GM19035 (cell line): ENCODE results near the gene ATG10.
"Not testable (repeated sequence)": the region's sequence is repeated elsewhere in the genome, so short reads cannot be mapped to it uniquely, and the experiment has no call there.

ENCODE experiments used
- ATAC-seq: cut with Tn5 transposase; IDR thresholded peaks from one replicate; pipeline ENCODE4 v1.9.1; 2021; ENCODE audit not compliant: unreplicated experiment

The ATG10 gene

GRCh38 chr5:82218374-82219156 is 246.7 kb downstream of the ATG10 start:
- no peak for ATAC-seq

DNA sequence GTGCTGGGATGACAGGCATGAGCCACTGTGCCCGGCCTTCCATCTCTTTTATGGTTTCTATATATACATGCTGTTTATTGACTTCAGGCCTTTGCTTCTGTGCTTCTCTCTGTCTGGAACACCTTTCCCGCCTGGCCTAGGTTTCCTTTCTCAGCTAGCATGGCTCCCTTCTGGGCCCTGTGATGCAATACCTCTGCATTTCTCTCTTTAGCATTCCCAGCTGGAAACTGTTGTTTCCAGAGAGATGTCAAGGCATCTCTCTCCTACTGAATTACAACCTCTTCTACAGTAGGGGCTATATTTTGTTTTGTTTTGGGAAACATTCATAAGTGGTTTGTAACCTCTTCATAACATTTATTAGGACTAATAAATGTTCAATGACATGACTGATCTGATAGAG is 249.2 kb downstream of the ATG10 start:
- no peak for ATAC-seq

DNA sequence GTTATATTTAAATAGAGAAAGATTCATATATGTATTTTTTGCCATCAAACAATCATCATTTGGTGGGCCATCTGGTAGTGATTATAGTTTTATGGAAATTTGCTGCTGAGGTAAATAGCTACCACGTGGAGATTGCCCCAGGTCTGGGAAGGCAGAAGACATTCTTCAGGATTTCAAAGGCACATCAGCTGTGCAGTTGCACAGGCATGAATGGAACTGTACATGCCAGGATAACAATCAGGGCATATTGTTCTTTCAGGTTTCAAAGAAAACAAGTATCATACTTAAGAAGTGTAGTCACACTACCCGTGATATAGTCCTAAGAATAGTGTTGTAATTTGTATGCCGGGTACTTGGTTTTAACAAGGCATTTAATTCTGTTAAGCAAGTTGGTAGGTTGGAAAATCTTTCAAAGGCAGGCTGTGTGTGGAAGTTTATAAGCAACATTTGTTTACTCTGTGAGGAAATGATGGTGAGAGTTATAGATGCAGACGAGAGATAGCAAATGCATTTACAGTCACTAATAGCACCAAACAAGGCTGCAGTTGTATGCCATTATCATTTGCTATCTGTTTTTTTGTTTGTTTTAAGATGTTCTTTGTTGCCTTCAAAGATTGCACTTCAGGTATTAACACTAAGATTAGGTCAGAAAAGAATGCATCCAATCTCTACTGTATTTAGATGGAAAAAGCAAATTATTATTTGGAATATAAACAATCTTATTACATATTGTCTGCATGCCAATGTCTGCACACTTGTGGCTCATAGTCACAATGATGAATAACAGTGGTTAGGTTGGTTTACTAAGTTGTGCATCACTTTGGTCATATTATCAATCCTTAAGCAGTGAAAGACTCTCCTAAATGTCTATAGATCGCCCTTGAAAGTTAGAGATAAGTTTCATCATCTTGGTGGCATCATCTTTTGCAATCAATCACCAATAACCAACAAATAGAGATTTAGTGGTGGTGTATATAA is 251.1 kb downstream of the ATG10 start:
- no peak for ATAC-seq

DNA sequence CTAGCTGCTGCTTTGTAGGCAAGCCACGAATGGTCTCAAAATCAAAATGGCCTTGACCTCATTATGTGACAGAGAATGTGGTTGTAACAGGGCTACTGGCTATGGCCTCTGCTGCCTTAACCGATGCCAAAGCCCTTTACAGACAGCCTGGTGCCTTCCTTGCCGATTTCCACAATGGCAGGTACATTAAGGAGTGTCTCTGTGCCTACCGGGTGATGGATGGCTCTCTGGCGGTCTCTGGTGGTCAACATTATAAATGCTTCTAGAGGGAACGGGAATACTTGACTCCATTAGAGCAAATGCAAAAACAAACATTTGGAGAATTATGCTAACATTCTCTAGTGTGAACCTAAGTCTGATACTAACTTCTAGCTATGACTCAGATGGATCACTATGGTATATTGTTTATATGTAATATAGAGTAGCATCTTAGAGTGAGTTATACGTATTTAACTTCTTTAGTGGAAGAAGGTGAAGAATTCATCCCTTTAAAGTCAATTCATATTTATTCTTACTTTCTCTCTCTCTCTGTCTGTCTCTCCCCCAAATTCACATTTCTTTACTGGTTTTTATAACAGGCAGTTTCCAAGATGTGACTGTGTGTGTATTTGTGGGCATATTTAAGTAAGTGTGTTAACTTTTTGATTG is 253.8 kb downstream of the ATG10 start:
- ATAC-seq: peak; percentile 95

DNA sequence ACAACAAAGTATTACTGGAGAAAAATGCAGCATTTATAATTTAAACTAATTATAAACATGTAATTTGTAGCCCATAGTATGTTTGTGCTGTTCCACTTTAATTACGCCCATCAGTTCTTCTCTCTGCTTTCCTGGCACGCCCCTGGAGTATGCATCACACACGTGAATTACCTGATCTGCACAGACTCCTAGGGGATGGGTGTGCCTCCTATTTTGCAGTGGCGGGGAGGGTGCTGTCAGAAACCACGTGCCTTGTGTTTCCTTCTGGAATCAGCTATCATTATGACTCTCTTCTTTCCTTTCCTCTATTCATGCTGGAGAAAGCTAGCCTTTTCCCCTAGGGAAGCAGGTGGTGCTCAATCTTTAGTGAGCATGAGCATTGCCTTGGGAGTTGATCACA is 263.1 kb downstream of the ATG10 start:
- no peak for ATAC-seq

DNA sequence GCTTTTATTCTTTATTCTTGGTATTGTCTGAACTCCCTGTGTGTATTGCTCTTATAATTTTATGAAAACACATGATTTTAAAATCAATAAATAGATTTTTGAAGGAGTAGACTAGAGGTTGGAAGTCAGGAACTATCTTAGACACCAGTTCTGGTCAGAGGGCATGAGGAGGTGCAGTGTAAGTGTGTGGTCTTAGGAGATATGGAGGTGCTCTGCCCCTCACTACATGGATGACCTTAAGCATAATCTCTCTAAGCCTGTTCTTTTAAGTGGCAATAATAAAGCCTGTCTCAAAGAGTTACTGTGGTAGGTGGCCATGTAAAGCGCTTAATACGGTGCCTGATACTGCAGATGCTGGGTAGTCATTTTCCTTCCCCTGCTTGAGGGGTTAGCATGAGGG is 272.3 kb downstream of the ATG10 start:
- no peak for ATAC-seq

- no peak for ATAC-seq
Measured at GRCh38 chr5:82244854-82245635, 273.2 kb downstream of the ATG10 start.

DNA sequence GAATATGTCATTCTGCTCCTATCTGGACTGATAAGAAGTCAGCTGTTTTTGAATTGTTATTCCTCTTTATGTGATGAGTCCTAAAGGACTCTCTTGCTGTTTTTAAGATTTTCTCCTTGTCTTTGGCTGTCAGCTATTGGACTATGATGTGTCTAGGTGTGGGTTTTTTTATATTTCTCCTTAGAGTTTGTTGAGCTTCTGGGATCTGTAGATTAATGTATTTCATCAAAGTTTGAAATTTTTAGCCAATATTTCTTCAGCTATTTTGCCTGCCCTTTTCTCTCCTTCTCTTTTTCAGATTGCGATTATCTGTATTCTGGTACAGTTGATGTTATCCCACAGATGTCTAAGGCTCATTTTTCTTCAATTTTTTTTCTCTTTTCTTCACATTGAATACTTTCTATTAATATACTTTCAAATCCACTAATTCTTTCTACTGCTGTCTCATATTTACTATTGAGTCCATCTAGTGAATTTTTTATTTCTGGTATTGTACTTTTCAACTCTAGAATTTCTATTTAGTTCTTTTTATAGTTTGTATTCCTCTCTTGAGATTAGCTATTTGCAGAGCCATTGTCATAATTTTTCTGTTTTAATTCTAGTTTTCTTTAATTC is 275.2 kb downstream of the ATG10 start:
- no peak for ATAC-seq

- no peak for ATAC-seq
Measured at GRCh38 chr5:82252744-82253143, 280.9 kb downstream of the ATG10 start.

- ATAC-seq: no peak
Measured at GRCh38 chr5:82255844-82256243, 284.0 kb downstream of the ATG10 start.

GRCh38 chr5:82257247-82257646 is 285.4 kb downstream of the ATG10 start:
- ATAC-seq: no peak

GRCh38 chr5:82257729-82258128 is 285.9 kb downstream of the ATG10 start:
- ATAC-seq: no peak

DNA sequence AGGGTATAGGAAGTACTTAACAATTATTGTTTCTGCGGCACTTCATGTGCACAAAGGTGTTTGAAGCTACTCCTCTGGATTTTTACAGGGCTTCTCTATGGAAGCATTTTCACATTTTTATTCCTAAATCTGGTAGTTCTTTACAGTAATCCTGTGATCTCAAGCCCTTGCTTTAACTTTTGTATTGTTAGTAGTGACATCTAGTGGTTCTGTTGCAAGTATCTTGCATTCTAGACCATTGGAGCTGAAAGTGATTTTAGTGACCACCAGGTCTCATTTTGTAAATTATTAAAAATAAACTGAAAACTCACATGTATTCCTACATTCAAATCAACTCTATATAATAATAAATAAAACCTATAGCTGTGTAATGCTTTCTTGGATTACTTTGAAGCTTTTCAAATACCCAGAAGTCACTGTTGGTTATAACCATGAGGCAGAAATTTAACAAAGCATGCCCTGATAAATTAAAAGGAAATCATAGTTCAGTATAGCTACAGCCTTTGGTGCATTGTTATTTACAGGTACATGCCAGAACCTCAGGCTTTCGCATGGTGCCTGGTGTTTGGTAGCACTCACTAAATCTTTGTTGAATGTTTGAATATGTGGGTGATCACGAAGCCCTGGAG is 287.5 kb downstream of the ATG10 start:
- no peak for ATAC-seq

DNA sequence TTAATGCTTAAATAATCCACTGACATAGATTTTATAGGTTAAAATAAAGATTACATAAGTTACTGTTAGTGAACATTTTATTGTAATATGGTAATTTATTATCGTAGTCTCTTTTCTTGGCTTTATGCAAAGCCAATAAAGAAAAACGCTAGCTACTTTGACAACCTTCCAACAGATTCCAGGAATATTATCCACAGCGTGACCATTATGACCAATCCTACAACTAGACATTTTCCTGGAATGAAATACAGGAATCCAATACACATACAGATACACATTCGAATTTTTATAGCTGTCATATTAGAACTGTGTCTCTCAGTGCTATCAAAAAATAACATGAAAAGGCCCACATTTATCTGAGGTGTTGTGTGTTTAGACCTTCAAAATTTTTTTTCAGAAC is 293.2 kb downstream of the ATG10 start:
- no peak for ATAC-seq

DNA sequence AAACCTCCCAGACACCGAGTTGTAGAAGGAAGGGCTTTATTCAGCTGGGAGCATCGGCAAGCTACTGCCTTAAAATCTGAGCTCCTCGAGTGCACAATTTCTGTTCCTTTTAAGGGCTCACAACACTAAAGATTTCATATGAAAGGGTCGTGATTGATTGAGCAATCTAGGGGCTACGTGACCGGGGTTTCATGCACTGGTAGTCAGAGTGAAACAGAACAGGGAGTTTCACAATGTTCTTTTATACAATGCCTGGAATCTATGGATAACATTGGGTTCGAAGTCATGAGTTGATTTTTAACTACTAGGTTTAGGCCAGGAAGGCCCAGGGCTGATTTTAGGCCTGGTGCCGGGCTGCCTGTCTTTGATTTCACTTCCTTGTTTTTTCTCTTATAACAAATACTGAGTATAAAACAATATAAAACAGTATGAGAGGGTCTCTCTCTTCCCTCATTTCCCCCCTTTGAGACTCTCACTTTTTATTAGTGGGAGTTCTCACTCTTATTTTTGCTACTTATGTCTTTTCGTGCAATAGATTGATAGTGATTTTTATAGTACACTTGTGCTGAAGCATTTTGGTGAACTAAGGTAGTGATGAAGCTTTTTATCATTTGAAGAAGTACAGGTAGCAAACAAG is 295.6 kb downstream of the ATG10 start:
- ATAC-seq: not testable (repeated sequence)

- not testable (repeated sequence) for ATAC-seq
Measured at GRCh38 chr5:82269363-82269762, 297.5 kb downstream of the ATG10 start.

- not testable (repeated sequence) for ATAC-seq
Measured at GRCh38 chr5:82272571-82273356, 300.9 kb downstream of the ATG10 start.

GRCh38 chr5:82273426-82273825 is 301.6 kb downstream of the ATG10 start:
- ATAC-seq: not testable (repeated sequence)
